ENCODE results near the gene SETD2.

- TF ChIP-seq POLR2A (IDR thresholded peaks at IDR 0.05; ENCODE audit: low read length) (no peak), GATA1 (IDR thresholded peaks at IDR 0.05; ENCODE audit: low read depth, low read length) (no peak)
These were observed 1.2 kb downstream of the SETD2 start for GRCh38 chr3:47162697-47163168.
